ENCODE measurements around the gene RFLNA.

The RFLNA gene

GRCh38 chr12:124294780-124295341 is at the start of gene RFLNA:
Gene RFLNA (plus strand): TSS chr12:124295093. CDS start chr12:124295430, 337 bp downstream.
- DNase-seq (ENCODE audit: low spot score), result no peak
- CTCF ChIA-PET, result interaction anchor here (0.6 to 0.9 kb wide), 2 partner anchors 17 to 88 kb away, joined by 6 read pairs; no protein-coding TSS in a partner anchor
- POLR2A ChIA-PET (ENCODE audit: low non-redundant PET), result no interaction called here
- TF ChIP-seq, protein P1, sequence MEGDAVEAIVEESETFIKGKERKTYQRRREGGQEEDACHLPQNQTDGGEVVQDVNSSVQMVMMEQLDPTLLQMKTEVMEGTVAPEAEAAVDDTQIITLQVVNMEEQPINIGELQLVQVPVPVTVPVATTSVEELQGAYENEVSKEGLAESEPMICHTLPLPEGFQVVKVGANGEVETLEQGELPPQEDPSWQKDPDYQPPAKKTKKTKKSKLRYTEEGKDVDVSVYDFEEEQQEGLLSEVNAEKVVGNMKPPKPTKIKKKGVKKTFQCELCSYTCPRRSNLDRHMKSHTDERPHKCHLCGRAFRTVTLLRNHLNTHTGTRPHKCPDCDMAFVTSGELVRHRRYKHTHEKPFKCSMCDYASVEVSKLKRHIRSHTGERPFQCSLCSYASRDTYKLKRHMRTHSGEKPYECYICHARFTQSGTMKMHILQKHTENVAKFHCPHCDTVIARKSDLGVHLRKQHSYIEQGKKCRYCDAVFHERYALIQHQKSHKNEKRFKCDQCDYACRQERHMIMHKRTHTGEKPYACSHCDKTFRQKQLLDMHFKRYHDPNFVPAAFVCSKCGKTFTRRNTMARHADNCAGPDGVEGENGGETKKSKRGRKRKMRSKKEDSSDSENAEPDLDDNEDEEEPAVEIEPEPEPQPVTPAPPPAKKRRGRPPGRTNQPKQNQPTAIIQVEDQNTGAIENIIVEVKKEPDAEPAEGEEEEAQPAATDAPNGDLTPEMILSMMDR (conservative IDR thresholded peaks at IDR 0.05; ENCODE audit: low read depth), result no peak
- H3K27ac ChIP-seq, result no peak within 1 kb of the TSS

- POLR2A ChIA-PET (ENCODE audit: low non-redundant PET), result no interaction called here
- no peak overlapping the region for H3K27ac ChIP-seq
- no peak for DNase-seq (ENCODE audit: low spot score)
- CTCF ChIA-PET, result interaction anchor here (0.6 kb wide), 1 partner anchor 146 kb away, joined by 3 read pairs; no protein-coding TSS in a partner anchor
- TF ChIP-seq, protein P1 (conservative IDR thresholded peaks at IDR 0.05; ENCODE audit: low read depth), result no peak
These were observed 47.6 kb upstream of the RFLNA start for GRCh38 chr12:124247331-124247730.

- ChIA-PET CTCF (no interaction called here), POLR2A (ENCODE audit: low non-redundant PET) (no interaction called here)
- H3K27ac ChIP-seq, result no peak overlapping the region
- DNase-seq (ENCODE audit: low spot score), result no peak
- TF ChIP-seq, protein P1 (conservative IDR thresholded peaks at IDR 0.05; ENCODE audit: low read depth), result no peak
These were observed 45.7 kb upstream of the RFLNA start for GRCh38 chr12:124248941-124249825.

DNA sequence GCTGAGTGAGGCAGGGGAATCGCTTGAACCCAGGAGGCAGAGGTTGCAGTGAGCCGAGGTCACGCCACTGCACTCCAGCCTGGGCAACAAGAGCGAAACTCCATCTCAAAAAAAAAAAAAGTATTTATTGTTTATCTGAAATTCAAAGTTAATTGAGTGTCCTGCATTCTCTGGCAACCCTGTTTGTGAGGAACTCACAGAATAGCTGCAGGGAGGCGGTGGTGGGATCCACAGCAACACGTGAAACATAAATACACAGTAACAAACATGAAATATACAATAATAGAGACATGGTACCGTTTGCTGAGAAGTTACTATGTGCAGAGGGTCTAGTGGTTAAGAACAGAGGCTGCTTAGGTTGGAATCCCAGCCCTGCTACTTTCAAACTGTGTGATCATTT is 43.7 kb upstream of the RFLNA start:
- TF ChIP-seq, protein P1 (conservative IDR thresholded peaks at IDR 0.05; ENCODE audit: low read depth), result no peak
- CTCF ChIA-PET, result no interaction called here
- POLR2A ChIA-PET (ENCODE audit: low non-redundant PET), result no interaction called here
- H3K27ac ChIP-seq, result no peak overlapping the region
- DNase-seq (ENCODE audit: low spot score), result no peak

- TF ChIP-seq, protein P1 (conservative IDR thresholded peaks at IDR 0.05; ENCODE audit: low read depth), result no peak
- ChIA-PET POLR2A (ENCODE audit: low non-redundant PET) (no interaction called here), CTCF (interaction anchor here (0.6 kb wide), 1 partner anchor 22 kb away, joined by 5 read pairs; no protein-coding TSS in a partner anchor)
- no peak overlapping the region for H3K27ac ChIP-seq
- no peak for DNase-seq (ENCODE audit: low spot score)
These were observed 41.9 kb upstream of the RFLNA start for GRCh38 chr12:124252964-124253363.

DNA sequence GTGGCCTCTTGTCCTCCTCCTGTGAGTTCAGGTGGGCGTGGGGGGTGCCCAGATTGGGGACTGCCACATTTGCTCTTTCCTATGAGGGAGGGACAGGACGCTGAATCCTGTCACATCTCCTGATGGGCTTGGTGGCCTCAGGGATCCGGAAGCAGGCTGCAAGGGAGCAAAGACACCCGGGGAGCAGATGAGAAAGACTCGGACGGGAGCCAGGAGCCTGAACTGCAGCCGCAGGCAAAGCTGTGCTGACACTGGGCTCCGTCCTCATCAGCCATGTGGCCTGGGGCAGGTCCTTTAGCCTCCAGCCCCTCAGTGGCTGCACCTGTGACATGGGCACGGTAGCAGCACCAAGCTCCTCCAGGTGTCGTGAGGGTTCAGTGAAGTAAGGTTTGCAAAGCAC is 40.8 kb upstream of the RFLNA start:
- CTCF ChIA-PET, result no interaction called here
- POLR2A ChIA-PET (ENCODE audit: low non-redundant PET), result no interaction called here
- no peak overlapping the region for H3K27ac ChIP-seq
- no peak for DNase-seq (ENCODE audit: low spot score)
- TF ChIP-seq, protein P1 (conservative IDR thresholded peaks at IDR 0.05; ENCODE audit: low read depth), result no peak
